ENCODE measurements around the gene MACF1. TPM values are rescaled to one million over a fixed set of nuclear protein-coding genes. Genes with fewer than 3 reads are reported as not detected.
"Not testable (repeated sequence)": the region's sequence is repeated elsewhere in the genome, so short reads cannot be mapped to it uniquely, and the experiment has no call there.

Gene MACF1, protein sequence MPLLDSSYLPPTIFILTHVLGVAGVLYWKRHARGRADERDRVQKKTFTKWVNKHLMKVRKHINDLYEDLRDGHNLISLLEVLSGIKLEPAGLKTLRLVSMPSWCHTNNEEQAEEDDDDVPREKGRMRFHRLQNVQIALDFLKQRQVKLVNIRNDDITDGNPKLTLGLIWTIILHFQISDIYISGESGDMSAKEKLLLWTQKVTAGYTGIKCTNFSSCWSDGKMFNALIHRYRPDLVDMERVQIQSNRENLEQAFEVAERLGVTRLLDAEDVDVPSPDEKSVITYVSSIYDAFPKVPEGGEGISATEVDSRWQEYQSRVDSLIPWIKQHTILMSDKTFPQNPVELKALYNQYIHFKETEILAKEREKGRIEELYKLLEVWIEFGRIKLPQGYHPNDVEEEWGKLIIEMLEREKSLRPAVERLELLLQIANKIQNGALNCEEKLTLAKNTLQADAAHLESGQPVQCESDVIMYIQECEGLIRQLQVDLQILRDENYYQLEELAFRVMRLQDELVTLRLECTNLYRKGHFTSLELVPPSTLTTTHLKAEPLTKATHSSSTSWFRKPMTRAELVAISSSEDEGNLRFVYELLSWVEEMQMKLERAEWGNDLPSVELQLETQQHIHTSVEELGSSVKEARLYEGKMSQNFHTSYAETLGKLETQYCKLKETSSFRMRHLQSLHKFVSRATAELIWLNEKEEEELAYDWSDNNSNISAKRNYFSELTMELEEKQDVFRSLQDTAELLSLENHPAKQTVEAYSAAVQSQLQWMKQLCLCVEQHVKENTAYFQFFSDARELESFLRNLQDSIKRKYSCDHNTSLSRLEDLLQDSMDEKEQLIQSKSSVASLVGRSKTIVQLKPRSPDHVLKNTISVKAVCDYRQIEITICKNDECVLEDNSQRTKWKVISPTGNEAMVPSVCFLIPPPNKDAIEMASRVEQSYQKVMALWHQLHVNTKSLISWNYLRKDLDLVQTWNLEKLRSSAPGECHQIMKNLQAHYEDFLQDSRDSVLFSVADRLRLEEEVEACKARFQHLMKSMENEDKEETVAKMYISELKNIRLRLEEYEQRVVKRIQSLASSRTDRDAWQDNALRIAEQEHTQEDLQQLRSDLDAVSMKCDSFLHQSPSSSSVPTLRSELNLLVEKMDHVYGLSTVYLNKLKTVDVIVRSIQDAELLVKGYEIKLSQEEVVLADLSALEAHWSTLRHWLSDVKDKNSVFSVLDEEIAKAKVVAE (N-terminal part only)
- total RNA-seq = 100 to 1,000 TPM; 169 to 292 TPM

DNA sequence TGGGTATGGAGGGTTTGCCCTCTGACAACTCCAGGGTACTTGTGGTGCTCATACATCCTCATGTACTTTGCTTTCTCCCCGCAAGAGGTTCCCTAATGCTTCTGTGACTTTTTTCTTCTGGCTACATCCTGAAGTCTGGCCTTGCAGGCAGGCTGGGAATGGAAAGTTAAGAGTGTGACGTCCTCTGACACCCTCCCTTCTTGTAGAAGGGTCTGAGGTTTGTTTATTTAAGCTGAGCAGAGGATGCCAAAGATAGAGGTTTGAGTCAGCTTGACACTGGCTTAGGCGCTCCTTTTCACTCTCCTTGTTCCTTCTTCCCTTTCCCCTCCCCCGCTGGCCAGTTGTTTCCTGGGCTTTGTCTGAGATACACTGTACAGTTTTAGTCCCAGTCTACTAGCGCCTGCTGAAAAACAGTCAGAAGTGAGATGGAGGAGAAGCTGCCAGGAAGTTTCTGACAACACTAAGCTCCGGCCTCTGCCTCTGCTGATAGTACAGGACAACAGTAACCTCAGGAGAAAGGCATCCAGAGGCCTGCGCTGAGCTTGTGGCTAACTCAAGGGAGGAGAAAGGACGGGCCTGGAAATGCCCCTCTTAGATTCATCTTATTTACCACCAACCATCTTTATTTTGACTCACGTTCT, at the start of gene MACF1:
Gene MACF1, plus strand, starts transcription at position 255 of the 641 bp plus-strand sequence. Its CDS starts 328 bp downstream, at position 583.
- Mint-ChIP-seq H3K27ac (peak within 1 kb of the TSS; percentile 98), H3K4me3 (peak within 1 kb of the TSS; percentile 93), H3K27me3 (ENCODE audit: low read depth) (no peaks in the 10 kb centered on the region), H3K36me3 (ENCODE audit: insufficient read depth in 2 of 2) (peaks cover 7 to 8% of the 10 kb centered on the region in 2 donors), H3K9me3 (no peaks in the 10 kb centered on the region), H3K4me1 (ENCODE audit: low read depth) (peaks cover 56% of the 10 kb centered on the region)
- DNase-seq (peak; percentile 30 to 50), ATAC-seq (replicated peaks in 1 of 2) (peak; percentile 42 to 55)

GRCh38 chr1:39157304-39157703, 47.2 kb upstream of the MACF1 start:
- no peaks in the 10 kb centered on the region for H3K9me3 Mint-ChIP-seq
- no peak overlapping the region for H3K4me3 Mint-ChIP-seq
- DNase-seq (no peak), ATAC-seq (replicated peaks in 1 of 2) (no peak)
- H3K27ac Mint-ChIP-seq = no peak overlapping the region
- H3K27me3 Mint-ChIP-seq (ENCODE audit: low read depth) = peaks cover 6% of the 10 kb centered on the region
- no peaks in the 10 kb centered on the region for H3K36me3 Mint-ChIP-seq (ENCODE audit: insufficient read depth in 2 of 2)
- H3K4me1 Mint-ChIP-seq (ENCODE audit: low read depth) = peaks cover 12% of the 10 kb centered on the region

DNA sequence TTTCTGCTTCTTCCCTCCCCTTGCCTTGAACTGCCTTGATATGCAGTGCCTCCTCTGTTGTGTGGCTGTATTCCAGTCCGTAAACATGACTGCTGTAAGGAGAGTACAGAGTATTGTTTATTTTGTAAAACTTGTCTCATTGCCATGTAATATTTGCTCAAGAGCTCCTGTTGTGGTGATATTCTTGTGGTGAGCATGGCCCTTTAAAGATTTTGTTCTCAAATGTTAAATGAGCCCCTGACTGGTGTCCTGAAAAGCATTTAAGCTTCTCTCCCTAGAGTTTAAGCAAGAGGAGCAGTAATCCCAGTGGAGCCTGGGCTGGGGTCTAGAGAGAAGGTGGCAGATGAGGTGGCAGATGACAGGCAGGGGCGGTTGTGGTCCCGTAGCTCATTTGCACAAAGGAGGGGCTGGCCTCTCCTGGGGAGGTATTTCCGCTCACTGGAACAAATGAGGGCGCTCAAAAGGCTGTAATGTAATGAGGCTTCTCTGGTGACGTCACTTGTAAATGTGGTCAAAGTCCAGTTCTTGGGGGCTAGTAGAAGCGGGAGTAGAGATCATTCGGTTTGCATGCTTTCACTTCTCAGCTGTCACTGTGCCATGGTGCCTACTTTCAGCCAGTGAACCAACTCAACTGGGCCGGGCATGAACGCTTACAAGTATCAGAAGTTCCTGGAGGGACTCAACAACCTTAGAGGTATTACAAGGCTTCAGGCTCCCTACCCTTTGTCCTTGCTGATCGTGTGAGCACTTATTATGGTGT, 46.0 kb upstream of the MACF1 start:
- no peak overlapping the region for H3K27ac Mint-ChIP-seq
- no peaks in the 10 kb centered on the region for H3K36me3 Mint-ChIP-seq (ENCODE audit: insufficient read depth in 2 of 2)
- no peaks in the 10 kb centered on the region for H3K9me3 Mint-ChIP-seq
- no peak for ATAC-seq (replicated peaks in 1 of 2)
- peaks cover 12% of the 10 kb centered on the region for H3K4me1 Mint-ChIP-seq (ENCODE audit: low read depth)
- no peak overlapping the region for H3K4me3 Mint-ChIP-seq
- no peak for DNase-seq
- peaks cover 6% of the 10 kb centered on the region for H3K27me3 Mint-ChIP-seq (ENCODE audit: low read depth)

DNA sequence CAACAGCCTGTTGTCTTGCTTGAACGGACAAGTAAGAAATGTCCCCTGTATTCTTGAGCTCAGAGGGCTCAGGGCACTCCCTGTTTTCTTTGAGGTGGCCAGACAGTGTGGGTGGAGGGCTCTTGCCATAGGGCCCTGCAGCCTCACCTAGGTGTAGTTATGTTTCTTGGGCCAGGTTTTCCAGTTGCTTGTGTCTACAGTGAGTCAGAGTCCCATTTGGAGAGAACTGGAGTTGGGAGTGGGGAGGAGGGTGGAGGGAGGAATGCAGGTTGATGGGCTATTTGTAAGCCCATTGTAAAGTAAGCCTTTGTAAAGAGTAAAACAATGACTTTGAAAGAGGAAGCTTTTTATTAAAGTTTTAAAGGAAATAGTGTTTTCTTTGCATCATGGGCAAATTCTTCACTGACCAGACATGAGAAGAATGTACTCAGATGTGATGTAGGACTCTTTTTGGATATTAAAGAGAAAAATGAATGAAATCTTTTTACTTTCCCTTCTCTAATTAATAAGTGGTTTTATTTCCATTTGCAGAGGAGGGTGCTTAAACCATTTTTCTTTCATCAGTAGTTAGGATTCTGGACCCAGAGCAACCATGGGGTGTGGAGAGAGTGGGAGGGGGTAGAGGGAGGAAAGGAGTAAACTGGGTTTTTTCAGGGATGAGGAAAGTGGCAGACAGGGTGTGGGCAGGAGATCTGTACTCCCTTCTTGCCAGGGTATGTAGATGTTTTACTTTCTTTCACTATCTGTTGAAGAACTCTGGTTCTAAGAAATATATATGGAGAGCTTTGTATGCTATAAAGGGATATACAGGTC, 45.1 kb upstream of the MACF1 start:
- no peak for DNase-seq
- Mint-ChIP-seq H3K4me3 (no peak overlapping the region), H3K9me3 (no peaks in the 10 kb centered on the region), H3K36me3 (ENCODE audit: insufficient read depth in 2 of 2) (no peaks in the 10 kb centered on the region), H3K4me1 (ENCODE audit: low read depth) (peaks cover 11% of the 10 kb centered on the region), H3K27ac (no peak overlapping the region), H3K27me3 (ENCODE audit: low read depth) (peaks cover 6% of the 10 kb centered on the region)
- no peak for ATAC-seq (replicated peaks in 1 of 2)

GRCh38 chr1:39160703-39161102, 43.8 kb upstream of the MACF1 start:
- H3K27ac Mint-ChIP-seq = no peak overlapping the region
- no peak for DNase-seq
- peaks cover 6% of the 10 kb centered on the region for H3K27me3 Mint-ChIP-seq (ENCODE audit: low read depth)
- no peaks in the 10 kb centered on the region for H3K9me3 Mint-ChIP-seq
- ATAC-seq (replicated peaks in 1 of 2) = no peak
- H3K4me3 Mint-ChIP-seq = no peak overlapping the region
- H3K4me1 Mint-ChIP-seq (ENCODE audit: low read depth) = peaks cover 11% of the 10 kb centered on the region
- no peaks in the 10 kb centered on the region for H3K36me3 Mint-ChIP-seq (ENCODE audit: insufficient read depth in 2 of 2)

- peaks cover 15% of the 10 kb centered on the region for H3K4me1 Mint-ChIP-seq (ENCODE audit: low read depth)
- not testable (repeated sequence) for H3K4me3 Mint-ChIP-seq; DNase-seq; H3K36me3 Mint-ChIP-seq (ENCODE audit: insufficient read depth in 2 of 2); H3K27ac Mint-ChIP-seq; H3K27me3 Mint-ChIP-seq (ENCODE audit: low read depth); H3K9me3 Mint-ChIP-seq; ATAC-seq (replicated peaks in 1 of 2)
Observed at GRCh38 chr1:39161811-39162210, 42.7 kb upstream of the MACF1 start.

DNA sequence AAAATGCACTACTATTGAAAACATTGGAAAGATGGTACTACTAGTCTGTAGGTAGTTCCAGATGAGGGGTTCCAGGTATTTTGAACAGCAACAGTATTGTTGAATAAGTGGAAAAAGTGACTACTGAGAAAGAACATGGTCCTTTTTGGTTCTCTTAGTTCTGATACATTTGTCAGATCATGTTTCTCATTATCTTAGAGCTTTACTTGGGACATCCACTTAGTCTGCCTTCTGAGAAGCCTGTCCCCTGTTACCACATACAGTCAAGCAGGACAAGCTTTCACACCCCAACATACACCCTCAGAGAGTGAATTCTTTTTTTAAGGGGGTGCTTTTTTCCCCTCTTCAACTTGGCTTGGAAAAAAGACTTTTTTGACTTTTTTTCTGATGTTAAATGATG, 41.0 kb upstream of the MACF1 start:
- H3K36me3 Mint-ChIP-seq (ENCODE audit: insufficient read depth in 2 of 2) = no peaks in the 10 kb centered on the region
- no peaks in the 10 kb centered on the region for H3K9me3 Mint-ChIP-seq
- ATAC-seq (replicated peaks in 1 of 2) (peak in 1 of 2 donors; percentile 41), DNase-seq (no peak)
- peaks cover 6% of the 10 kb centered on the region for H3K27me3 Mint-ChIP-seq (ENCODE audit: low read depth)
- no peak overlapping the region for H3K4me3 Mint-ChIP-seq
- H3K27ac Mint-ChIP-seq = no peak overlapping the region
- H3K4me1 Mint-ChIP-seq (ENCODE audit: low read depth) = peaks cover 15% of the 10 kb centered on the region

- H3K36me3 Mint-ChIP-seq (ENCODE audit: insufficient read depth in 2 of 2) = no peaks in the 10 kb centered on the region
- DNase-seq (no peak), ATAC-seq (replicated peaks in 1 of 2) (no peak)
- H3K27ac Mint-ChIP-seq = no peak overlapping the region
- peaks cover 15% of the 10 kb centered on the region for H3K4me1 Mint-ChIP-seq (ENCODE audit: low read depth)
- no peak overlapping the region for H3K4me3 Mint-ChIP-seq
- peaks cover 6% of the 10 kb centered on the region for H3K27me3 Mint-ChIP-seq (ENCODE audit: low read depth)
- no peaks in the 10 kb centered on the region for H3K9me3 Mint-ChIP-seq
Observed at GRCh38 chr1:39164256-39164655, 40.2 kb upstream of the MACF1 start.

GRCh38 chr1:39165049-39165448, 39.4 kb upstream of the MACF1 start:
- ATAC-seq (replicated peaks in 1 of 2) = no peak
- no peaks in the 10 kb centered on the region for H3K36me3 Mint-ChIP-seq (ENCODE audit: insufficient read depth in 2 of 2)
- H3K4me3 Mint-ChIP-seq = no peak overlapping the region
- H3K4me1 Mint-ChIP-seq (ENCODE audit: low read depth) = peaks cover 15% of the 10 kb centered on the region
- H3K9me3 Mint-ChIP-seq = no peaks in the 10 kb centered on the region
- DNase-seq = no peak
- H3K27ac Mint-ChIP-seq = no peak overlapping the region
- H3K27me3 Mint-ChIP-seq (ENCODE audit: low read depth) = peaks cover 6% of the 10 kb centered on the region

DNA sequence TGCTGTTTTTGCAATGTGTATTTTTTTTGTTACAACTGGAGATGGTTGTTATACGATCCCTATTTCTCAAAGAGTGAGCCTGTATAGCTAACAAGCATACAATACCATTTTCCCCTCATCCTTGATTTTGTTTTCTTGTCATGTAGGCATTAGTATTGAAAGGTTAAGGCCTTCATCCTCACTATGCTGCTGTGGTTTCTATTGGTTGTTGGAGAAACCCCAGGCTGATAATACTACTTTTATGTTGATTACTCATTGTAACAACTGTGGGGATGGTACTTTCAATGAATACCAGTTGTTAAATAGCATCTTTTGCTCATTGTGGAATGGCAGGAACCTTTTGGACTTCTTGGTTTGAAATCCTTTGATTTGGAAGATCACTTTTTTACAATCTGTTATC, 39.0 kb upstream of the MACF1 start:
- Mint-ChIP-seq H3K4me3 (no peak overlapping the region), H3K4me1 (ENCODE audit: low read depth) (peaks cover 15% of the 10 kb centered on the region), H3K36me3 (ENCODE audit: insufficient read depth in 2 of 2) (no peaks in the 10 kb centered on the region), H3K9me3 (no peaks in the 10 kb centered on the region), H3K27me3 (ENCODE audit: low read depth) (peaks cover 6% of the 10 kb centered on the region), H3K27ac (no peak overlapping the region)
- ATAC-seq (replicated peaks in 1 of 2) = no peak
- no peak for DNase-seq

- Mint-ChIP-seq H3K4me1 (ENCODE audit: low read depth) (peaks cover 15% of the 10 kb centered on the region), H3K27me3 (ENCODE audit: low read depth) (no peaks in the 10 kb centered on the region), H3K36me3 (ENCODE audit: insufficient read depth in 2 of 2) (no peaks in the 10 kb centered on the region), H3K9me3 (no peaks in the 10 kb centered on the region), H3K27ac (no peak overlapping the region), H3K4me3 (no peak overlapping the region)
- no peak for ATAC-seq (replicated peaks in 1 of 2)
- no peak for DNase-seq
Observed at GRCh38 chr1:39167632-39168209, 36.8 kb upstream of the MACF1 start.
